ENCODE measurements around the gene RPTOR. TPM values are rescaled to one million over a fixed set of nuclear protein-coding genes. Genes with fewer than 3 reads are reported as not detected.
"Not testable (repeated sequence)": the region's sequence is repeated elsewhere in the genome, so short reads cannot be mapped to it uniquely, and the experiment has no call there.

RPTOR gene
- total RNA-seq, 2 experiments from 2014 or later = 45.3 to 49.1 TPM

DNA sequence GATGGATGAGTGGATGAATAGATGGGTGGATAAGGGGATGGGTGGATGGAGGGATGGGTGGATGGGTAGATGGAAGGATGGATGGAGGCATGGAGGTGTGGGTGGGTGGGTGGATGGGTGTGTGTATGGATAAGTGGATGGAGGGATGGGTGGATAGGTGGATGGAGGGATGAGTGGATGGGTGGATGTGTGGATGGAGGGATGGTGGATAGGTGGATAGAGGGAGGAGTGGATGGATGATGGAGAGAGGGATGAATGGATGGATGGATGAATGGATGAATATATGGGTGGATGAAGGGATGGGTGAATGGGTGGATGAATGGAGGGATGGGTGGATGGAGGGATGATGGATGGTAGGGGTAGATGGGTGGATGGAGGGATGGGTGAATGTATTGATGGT lies 40.7 kb upstream of the RPTOR start:
- ChIA-PET POLR2A (no interaction called here), CTCF (no interaction called here)
- Mint-ChIP-seq H3K27me3 (no peaks in the 10 kb centered on the region), H3K9me3 (no peaks in the 10 kb centered on the region), H3K36me3 (ENCODE audit: low read depth) (no peaks in the 10 kb centered on the region), H3K27ac (no peak overlapping the region), H3K4me1 (ENCODE audit: low read depth) (no peaks in the 10 kb centered on the region), H3K4me3 (no peak overlapping the region)
- no peak for ATAC-seq
- TF ChIP-seq, protein P1, sequence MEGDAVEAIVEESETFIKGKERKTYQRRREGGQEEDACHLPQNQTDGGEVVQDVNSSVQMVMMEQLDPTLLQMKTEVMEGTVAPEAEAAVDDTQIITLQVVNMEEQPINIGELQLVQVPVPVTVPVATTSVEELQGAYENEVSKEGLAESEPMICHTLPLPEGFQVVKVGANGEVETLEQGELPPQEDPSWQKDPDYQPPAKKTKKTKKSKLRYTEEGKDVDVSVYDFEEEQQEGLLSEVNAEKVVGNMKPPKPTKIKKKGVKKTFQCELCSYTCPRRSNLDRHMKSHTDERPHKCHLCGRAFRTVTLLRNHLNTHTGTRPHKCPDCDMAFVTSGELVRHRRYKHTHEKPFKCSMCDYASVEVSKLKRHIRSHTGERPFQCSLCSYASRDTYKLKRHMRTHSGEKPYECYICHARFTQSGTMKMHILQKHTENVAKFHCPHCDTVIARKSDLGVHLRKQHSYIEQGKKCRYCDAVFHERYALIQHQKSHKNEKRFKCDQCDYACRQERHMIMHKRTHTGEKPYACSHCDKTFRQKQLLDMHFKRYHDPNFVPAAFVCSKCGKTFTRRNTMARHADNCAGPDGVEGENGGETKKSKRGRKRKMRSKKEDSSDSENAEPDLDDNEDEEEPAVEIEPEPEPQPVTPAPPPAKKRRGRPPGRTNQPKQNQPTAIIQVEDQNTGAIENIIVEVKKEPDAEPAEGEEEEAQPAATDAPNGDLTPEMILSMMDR (IDR thresholded peaks at IDR 0.05) = no peak
- intact Hi-C loops (cut with micrococcal nuclease) = no loop called here
- no peak for DNase-seq

DNA sequence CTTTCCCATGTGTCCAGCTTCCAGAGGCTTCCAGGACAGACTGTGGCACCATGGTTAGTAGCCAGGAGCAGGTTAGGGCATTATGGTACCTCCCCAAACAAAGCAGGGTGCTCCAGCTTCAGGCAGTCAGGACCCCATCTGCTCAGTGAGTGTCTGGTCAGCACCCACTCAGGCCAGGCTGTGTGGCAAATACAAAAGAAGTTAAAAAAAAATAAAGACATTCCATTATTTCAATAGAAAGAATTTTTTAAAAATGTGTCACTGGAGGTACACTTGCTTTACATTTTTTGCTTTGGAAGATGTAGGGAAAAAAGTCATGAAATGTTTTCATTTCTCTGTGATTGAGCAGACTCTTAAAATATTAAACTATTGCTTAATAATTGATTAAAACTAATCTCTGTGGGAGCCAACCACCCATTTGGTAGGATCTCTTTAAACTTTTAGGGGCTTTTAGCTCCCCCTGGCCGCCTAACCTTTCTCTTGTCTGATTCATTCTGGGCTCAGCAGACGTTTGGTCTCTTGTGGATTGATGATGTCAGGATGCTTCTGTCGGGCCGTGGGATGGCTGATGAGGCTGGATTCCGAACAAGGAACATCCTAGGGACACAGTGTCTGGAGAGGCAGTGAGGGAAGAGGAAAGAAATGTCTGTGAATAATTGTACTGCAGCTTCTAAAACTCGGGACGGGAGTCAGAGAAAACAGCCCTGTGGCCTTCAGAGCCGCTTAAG lies 39.8 kb upstream of the RPTOR start:
- Mint-ChIP-seq H3K27me3 (no peaks in the 10 kb centered on the region), H3K9me3 (no peaks in the 10 kb centered on the region), H3K4me3 (no peak overlapping the region), H3K27ac (no peak overlapping the region), H3K36me3 (ENCODE audit: low read depth) (no peaks in the 10 kb centered on the region), H3K4me1 (ENCODE audit: low read depth) (no peaks in the 10 kb centered on the region)
- no peak for DNase-seq
- ChIA-PET CTCF (interaction anchor here (1.3 kb wide), 1 partner anchor 71 kb away, joined by 3 read pairs; no protein-coding TSS in a partner anchor), POLR2A (no interaction called here)
- intact Hi-C loops (cut with micrococcal nuclease) = no loop called here
- ATAC-seq = no peak
- TF ChIP-seq, protein P1 (IDR thresholded peaks at IDR 0.05) = no peak

DNA sequence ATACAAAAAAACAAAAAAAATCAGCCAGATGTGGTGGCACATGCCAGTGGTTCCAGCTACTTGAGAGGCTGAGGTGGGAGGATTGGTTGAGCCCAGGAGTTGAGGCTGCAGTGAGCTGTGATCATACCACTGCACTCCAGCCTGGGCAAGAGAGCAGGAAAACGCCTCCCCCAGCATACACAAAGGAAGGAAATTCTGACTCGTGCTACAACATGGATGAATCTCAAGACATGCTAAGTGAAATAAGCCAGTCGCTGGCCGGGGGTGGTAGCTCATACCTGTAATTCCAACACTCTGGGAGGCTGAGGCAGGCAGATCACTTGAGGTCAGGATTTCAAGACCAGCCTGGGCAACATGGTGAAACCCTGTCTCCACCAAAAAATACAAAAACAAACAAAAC lies 37.5 kb upstream of the RPTOR start:
- intact Hi-C loops (cut with micrococcal nuclease); H3K27me3 Mint-ChIP-seq; H3K4me3 Mint-ChIP-seq; H3K36me3 Mint-ChIP-seq (ENCODE audit: low read depth); CTCF ChIA-PET; ATAC-seq; POLR2A ChIA-PET; H3K4me1 Mint-ChIP-seq (ENCODE audit: low read depth); DNase-seq; H3K9me3 Mint-ChIP-seq; H3K27ac Mint-ChIP-seq: not testable (repeated sequence)

DNA sequence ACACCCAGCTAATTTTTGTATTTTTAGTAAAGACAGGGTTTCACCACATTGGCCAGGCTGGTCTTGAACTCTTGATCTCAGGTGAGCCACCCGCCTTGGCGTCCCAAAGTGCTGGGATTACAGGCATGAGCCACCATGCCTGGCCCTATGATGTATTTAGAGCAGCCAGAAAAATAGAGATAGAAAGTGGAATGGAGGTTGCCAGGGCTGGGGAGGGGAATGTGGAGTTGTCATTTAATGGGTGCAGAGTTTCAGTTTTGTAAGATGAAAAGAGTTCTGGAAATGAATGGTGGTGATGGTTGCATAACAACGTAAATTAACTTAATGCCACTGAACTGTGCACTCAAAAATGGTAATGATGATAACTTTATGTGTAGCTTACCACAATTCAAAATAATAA lies 36.7 kb upstream of the RPTOR start:
- H3K27me3 Mint-ChIP-seq = no peaks in the 10 kb centered on the region
- CTCF ChIA-PET = no interaction called here
- H3K4me3 Mint-ChIP-seq = no peak overlapping the region
- POLR2A ChIA-PET = no interaction called here
- intact Hi-C loops (cut with micrococcal nuclease) = no loop called here
- no peak for ATAC-seq
- no peak overlapping the region for H3K27ac Mint-ChIP-seq
- no peaks in the 10 kb centered on the region for H3K4me1 Mint-ChIP-seq (ENCODE audit: low read depth)
- no peaks in the 10 kb centered on the region for H3K9me3 Mint-ChIP-seq
- TF ChIP-seq, protein P1 (IDR thresholded peaks at IDR 0.05) = no peak
- DNase-seq = no peak
- H3K36me3 Mint-ChIP-seq (ENCODE audit: low read depth) = no peaks in the 10 kb centered on the region

DNA sequence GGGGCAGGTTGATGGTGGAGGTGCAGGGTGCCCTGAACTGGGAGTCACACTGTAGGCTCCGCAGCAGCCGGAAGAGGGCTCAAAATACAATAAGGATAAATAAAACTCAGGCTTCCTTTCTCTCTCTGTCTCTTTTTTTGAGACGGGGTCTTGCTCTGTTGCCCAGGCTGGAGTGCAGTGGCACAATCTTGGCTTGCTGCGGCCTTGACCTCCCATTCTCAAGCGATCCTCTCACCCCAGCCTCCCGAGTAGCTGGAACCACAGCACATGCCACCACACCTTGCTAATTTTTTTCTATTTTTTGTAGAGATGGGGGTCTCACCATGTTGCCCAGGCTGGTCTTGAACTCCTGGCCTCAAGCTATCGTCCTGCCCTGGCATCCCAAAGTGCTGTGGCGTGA lies 35.3 kb upstream of the RPTOR start:
- H3K9me3 Mint-ChIP-seq = no peaks in the 10 kb centered on the region
- CTCF ChIA-PET = no interaction called here
- POLR2A ChIA-PET = no interaction called here

More for the DNA sequence above, 35.3 kb upstream of the RPTOR start:
- intact Hi-C loops (cut with micrococcal nuclease) = no loop called here
- Mint-ChIP-seq H3K4me1 (ENCODE audit: low read depth) (no peaks in the 10 kb centered on the region), H3K27me3 (peaks cover 2% of the 10 kb centered on the region), H3K36me3 (ENCODE audit: low read depth) (no peaks in the 10 kb centered on the region), H3K27ac (no peak overlapping the region), H3K4me3 (no peak overlapping the region)
- ATAC-seq (no peak), DNase-seq (no peak)
- TF ChIP-seq, protein P1 (IDR thresholded peaks at IDR 0.05) = no peak

All from activated CD8-positive, alpha-beta T cell treated with anti-CD3 and anti-CD28 coated beads for 36 hours (primary cell).